ENCODE data around the gene SALL3. TPM values are rescaled to one million over a fixed set of nuclear protein-coding genes. Genes with fewer than 3 reads are reported as not detected.

Gene SALL3
- polyA plus RNA-seq, 1 donor = under 0.01 TPM

DNA sequence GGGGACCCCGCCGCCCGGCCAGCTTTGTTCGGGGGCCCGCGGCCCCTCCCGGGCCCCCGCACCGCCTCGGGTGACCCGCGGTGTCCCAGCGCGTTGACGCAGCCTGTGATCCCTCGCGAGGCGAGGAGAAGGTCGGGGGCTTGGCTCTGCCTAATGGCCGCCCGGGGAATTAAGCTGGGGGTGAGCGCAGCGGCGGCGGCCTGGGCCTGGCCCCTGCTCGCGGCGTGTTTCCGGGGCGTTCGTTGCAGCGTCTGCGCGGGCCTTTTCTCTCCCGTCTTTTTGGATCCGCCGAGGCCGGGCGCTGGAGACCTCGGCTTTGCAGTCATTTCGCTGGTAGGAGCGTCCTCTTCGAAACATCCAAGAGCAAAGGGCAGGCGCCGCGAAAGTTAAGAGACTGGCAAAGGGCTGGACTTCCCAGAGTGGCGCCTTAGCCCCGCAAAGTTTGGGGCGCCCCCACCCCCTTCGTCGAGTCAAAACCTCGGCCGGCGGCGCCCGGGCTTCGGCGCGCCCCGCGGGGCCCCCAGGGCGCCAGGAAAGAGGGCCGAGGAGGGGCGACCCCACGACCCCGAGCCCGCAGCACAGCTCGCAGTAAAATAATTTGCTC is 1.3 kb downstream of the SALL3 start:
- Histone ChIP-seq H3K4me1 (ENCODE audit: control insufficient read depth, insufficient read depth, low read length) (no peaks in the 10 kb centered on the region), H3K27me3 (ENCODE audit: control insufficient read depth, insufficient read depth, low read length) (peaks cover 79% of the 10 kb centered on the region), H3K9me3 (ENCODE audit: control insufficient read depth, low read depth, low read length) (peaks cover 2% of the 10 kb centered on the region), H3K4me3 (ENCODE audit: low read length) (no peak overlapping the region), H3K27ac (ENCODE audit: low read length) (no peak overlapping the region), H3K36me3 (ENCODE audit: control insufficient read depth, insufficient read depth, low read length) (no peaks in the 10 kb centered on the region)
- no peak for DNase-seq
- 0% methylated on average over 2 of the region's 68 CpGs for WGBS (ENCODE audit: insufficient coverage, low lambda C conversion rate)

DNA sequence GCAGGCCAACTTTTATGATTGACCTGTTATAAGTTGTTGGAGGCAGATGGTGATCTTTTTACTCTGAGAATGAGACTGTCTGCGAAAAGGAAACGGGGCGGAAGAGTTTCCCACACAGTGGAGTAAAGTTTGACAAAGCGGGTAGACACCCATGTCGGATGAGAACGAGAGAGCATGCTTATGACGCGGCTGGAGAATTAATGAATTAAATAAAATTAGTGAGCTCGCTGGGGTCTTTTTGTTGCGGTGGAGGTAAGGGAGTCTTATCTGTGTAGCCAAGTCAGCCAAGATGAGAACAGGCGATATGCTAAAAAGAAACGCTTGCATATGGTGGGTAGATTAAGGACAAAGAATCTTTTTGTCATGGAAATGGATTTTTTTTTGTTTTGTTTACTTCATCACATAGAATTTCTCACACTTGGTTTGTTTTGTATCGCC is 1.8 kb downstream of the SALL3 start:
- peaks cover 2% of the 10 kb centered on the region for H3K9me3 ChIP-seq (ENCODE audit: control insufficient read depth, low read depth, low read length)
- no peak overlapping the region for H3K4me3 ChIP-seq (ENCODE audit: low read length)
- peaks cover 79% of the 10 kb centered on the region for H3K27me3 ChIP-seq (ENCODE audit: control insufficient read depth, insufficient read depth, low read length)
- no peaks in the 10 kb centered on the region for H3K36me3 ChIP-seq (ENCODE audit: control insufficient read depth, insufficient read depth, low read length)
- no peak overlapping the region for H3K27ac ChIP-seq (ENCODE audit: low read length)
- 0% methylated on average over 4 of the region's 13 CpGs for WGBS (ENCODE audit: insufficient coverage, low lambda C conversion rate)
- no peak for DNase-seq
- H3K4me1 ChIP-seq (ENCODE audit: control insufficient read depth, insufficient read depth, low read length) = no peaks in the 10 kb centered on the region

DNA sequence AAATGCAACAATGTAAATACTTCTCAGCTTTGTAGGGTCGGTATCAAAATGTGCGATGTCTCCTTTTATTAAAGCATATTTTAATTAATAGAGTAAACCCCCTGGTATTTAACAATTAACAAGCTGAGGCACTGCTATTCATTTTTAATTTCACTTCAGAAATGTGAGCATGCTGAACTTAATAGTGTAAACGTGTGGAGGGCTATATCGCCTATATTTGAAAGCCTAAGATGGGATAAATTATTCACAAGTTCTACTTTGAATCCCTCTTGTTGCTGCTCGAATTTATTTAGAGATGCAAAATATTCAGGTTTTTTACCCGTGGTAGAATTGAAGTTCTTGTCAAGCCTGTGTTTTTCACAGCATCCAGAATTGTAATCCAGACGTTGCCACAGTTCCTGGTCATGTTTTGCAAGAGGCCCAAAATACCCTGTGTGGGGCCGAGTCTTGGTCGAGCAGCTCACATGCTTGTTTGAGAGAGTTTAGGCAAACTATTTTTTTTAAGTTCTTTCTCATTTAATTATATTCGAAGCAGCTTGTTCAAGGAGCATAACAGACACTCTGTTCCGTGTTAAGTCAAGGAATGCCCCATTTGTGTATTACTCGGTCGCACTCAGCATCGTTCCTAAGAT is 2.5 kb downstream of the SALL3 start:
- no peaks in the 10 kb centered on the region for H3K36me3 ChIP-seq (ENCODE audit: control insufficient read depth, insufficient read depth, low read length)
- no peaks in the 10 kb centered on the region for H3K4me1 ChIP-seq (ENCODE audit: control insufficient read depth, insufficient read depth, low read length)
- H3K27ac ChIP-seq (ENCODE audit: low read length) = no peak overlapping the region
- no peak for DNase-seq
- WGBS (ENCODE audit: insufficient coverage, low lambda C conversion rate) = 0% methylated on average over 7 of the region's 14 CpGs
- no peak overlapping the region for H3K4me3 ChIP-seq (ENCODE audit: low read length)
- no peaks in the 10 kb centered on the region for H3K9me3 ChIP-seq (ENCODE audit: control insufficient read depth, low read depth, low read length)
- H3K27me3 ChIP-seq (ENCODE audit: control insufficient read depth, insufficient read depth, low read length) = peaks cover 76% of the 10 kb centered on the region

DNA sequence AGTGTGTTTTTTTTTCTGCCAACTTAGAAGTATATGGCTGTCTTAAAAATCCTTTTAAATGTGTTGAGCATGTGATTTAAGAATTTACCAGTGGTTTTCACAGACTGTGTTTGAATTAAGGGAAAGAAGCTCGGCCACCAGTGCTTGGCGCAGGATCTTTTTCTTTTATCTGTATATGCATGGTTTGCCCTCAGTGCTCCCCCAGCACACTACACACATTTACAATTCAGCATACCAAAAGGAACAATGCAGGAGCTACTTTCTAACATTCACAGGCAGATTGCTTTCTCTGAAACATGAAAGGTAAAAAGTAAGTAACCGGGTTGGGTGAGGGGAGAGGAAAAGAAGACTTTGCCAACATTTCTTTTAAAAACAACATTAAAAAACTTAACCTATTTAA is 3.9 kb downstream of the SALL3 start:
- Histone ChIP-seq H3K4me3 (ENCODE audit: low read length) (no peak overlapping the region), H3K36me3 (ENCODE audit: control insufficient read depth, insufficient read depth, low read length) (no peaks in the 10 kb centered on the region), H3K27me3 (ENCODE audit: control insufficient read depth, insufficient read depth, low read length) (peaks cover 70% of the 10 kb centered on the region), H3K27ac (ENCODE audit: low read length) (no peak overlapping the region), H3K9me3 (ENCODE audit: control insufficient read depth, low read depth, low read length) (no peaks in the 10 kb centered on the region), H3K4me1 (ENCODE audit: control insufficient read depth, insufficient read depth, low read length) (no peaks in the 10 kb centered on the region)
- DNase-seq = no peak
- WGBS (ENCODE audit: insufficient coverage, low lambda C conversion rate) = 30% methylated on average over 2 of the region's 3 CpGs

DNA sequence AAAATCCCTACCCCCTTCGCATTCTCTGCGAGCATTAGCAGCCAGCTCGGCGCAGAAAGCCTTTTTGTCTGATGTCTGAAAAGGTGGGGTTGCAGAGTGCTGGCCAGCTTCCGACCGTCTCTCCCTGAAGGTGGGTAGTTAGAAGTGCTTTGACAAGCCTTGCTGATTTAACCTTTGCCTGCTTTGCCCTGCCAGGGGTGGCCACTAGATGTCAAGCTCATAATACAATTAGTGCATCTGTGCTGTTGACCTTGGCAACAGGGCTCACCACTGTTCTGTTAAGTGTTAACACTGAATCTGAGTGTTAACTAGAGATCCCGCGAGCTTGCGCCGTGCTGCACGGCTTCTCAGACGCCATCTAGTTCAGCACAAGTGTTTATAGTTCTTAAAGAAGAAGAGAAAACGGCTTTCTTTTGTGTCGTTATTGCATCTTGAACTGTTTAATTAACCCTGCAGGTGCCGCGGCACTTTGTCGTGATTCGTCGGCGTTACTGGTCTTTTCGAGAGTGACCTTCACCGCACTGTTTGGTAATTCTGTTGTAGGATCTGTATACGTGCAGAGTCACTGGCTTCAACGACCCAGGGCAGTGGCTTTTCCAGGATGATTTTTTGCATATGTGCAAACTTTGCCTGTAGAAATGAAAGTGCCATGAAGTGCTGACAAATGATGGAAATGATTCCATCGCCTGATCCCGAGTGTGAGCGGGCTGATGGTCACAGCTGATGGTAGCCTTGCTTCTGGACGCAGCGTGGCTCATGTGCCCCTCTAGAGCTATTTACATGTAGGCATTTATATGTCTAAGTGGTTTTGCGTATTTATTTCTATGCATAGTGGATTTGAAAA is 5.5 kb downstream of the SALL3 start:
- WGBS (ENCODE audit: insufficient coverage, low lambda C conversion rate) = 0% methylated on average over 4 of the region's 30 CpGs
- H3K9me3 ChIP-seq (ENCODE audit: control insufficient read depth, low read depth, low read length) = no peaks in the 10 kb centered on the region
- no peak for DNase-seq
- no peaks in the 10 kb centered on the region for H3K36me3 ChIP-seq (ENCODE audit: control insufficient read depth, insufficient read depth, low read length)
- no peak overlapping the region for H3K4me3 ChIP-seq (ENCODE audit: low read length)
- H3K27ac ChIP-seq (ENCODE audit: low read length) = no peak overlapping the region
- peaks cover 72% of the 10 kb centered on the region for H3K27me3 ChIP-seq (ENCODE audit: control insufficient read depth, insufficient read depth, low read length)
- no peaks in the 10 kb centered on the region for H3K4me1 ChIP-seq (ENCODE audit: control insufficient read depth, insufficient read depth, low read length)

DNA sequence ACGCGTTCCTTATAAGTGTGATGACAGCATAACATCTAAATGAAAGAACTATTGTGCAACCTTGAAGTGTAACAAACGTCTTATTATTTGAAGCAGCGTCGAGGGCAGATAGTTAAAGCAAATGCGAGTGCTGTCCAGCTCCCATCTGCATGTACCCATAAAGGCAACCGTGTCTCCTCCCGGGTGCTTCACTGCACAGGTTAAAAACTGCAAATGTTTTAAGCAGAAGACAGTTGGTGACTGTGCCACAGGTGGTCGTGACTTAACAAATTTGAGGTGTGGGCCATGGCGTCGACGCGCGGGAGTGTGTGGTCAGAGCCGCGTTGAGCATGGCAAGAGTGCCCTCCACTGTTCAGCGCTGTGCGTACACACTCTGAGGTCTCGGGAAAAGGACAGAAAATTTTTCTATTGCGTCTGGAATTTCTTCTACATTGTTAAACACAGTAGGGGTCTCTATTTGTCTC is 6.4 kb downstream of the SALL3 start:
- Histone ChIP-seq H3K27ac (ENCODE audit: low read length) (no peak overlapping the region), H3K36me3 (ENCODE audit: control insufficient read depth, insufficient read depth, low read length) (no peaks in the 10 kb centered on the region), H3K4me1 (ENCODE audit: control insufficient read depth, insufficient read depth, low read length) (no peaks in the 10 kb centered on the region), H3K27me3 (ENCODE audit: control insufficient read depth, insufficient read depth, low read length) (peaks cover 73% of the 10 kb centered on the region), H3K9me3 (ENCODE audit: control insufficient read depth, low read depth, low read length) (no peaks in the 10 kb centered on the region), H3K4me3 (ENCODE audit: low read length) (no peak overlapping the region)
- no CpG with 5 or more reads among the region's 20 CpGs for WGBS (ENCODE audit: insufficient coverage, low lambda C conversion rate)
- DNase-seq = peak in 1 of 2 donors; percentile 12

DNA sequence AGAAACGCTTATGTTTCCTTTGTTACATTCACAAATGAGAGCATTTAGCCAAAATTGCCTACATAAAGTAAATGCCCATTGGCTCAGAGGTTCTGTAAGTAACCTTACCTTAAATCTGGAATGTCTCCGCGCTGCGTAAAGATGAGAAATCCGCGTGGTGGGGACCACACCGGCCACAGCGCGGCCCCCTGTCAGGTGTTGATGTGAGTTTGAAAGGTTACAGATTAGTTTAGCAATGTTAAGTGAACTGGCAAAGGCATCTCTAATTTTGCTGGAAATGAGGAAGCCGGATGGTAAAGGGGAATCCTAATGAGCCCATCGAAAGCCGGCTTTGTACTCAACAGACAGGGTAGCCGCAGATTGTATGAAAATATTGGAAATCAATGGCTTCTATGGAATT is 11.8 kb downstream of the SALL3 start:
- Histone ChIP-seq H3K36me3 (ENCODE audit: control insufficient read depth, insufficient read depth, low read length) (no peaks in the 10 kb centered on the region), H3K4me3 (ENCODE audit: low read length) (no peak overlapping the region), H3K27me3 (ENCODE audit: control insufficient read depth, insufficient read depth, low read length) (peaks cover 28% of the 10 kb centered on the region), H3K9me3 (ENCODE audit: control insufficient read depth, low read depth, low read length) (peaks cover 30% of the 10 kb centered on the region), H3K27ac (ENCODE audit: low read length) (no peak overlapping the region), H3K4me1 (ENCODE audit: control insufficient read depth, insufficient read depth, low read length) (no peaks in the 10 kb centered on the region)
- no peak for DNase-seq
- WGBS (ENCODE audit: insufficient coverage, low lambda C conversion rate) = 70% methylated on average over 2 of the region's 13 CpGs

DNA sequence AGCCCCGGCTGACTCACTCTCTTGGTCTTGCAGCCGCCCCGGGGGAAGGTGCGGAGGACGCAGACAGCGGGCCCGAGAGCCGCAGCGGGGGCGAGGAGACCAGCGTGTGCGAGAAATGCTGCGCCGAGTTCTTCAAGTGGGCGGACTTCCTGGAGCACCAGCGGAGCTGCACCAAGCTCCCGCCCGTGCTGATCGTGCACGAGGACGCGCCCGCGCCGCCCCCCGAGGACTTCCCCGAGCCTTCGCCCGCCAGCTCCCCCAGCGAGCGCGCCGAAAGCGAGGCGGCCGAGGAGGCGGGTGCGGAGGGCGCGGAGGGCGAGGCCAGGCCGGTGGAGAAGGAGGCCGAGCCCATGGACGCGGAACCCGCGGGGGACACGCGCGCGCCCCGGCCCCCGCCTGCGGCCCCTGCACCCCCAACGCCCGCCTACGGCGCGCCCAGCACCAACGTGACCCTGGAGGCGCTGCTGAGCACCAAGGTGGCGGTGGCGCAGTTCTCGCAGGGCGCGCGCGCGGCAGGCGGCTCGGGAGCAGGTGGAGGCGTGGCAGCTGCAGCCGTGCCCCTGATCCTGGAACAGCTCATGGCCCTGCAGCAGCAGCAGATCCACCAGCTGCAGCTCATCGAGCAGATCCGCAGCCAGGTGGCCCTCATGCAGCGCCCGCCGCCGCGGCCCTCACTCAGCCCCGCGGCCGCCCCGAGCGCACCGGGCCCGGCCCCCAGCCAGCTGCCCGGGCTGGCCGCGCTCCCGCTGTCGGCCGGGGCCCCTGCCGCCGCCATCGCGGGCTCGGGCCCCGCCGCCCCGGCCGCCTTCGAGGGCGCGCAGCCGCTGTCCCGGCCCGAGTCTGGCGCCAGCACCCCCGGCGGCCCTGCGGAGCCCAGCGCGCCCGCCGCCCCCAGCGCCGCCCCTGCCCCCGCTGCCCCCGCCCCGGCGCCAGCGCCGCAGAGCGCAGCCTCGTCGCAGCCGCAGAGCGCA is 12.7 kb downstream of the SALL3 start:
- no peak for DNase-seq
- no CpG with 5 or more reads among the region's 129 CpGs for whole genome bisulfite sequencing (ENCODE audit: insufficient coverage, low lambda C conversion rate)
- Histone ChIP-seq H3K27ac (ENCODE audit: low read length) (no peak overlapping the region), H3K4me1 (ENCODE audit: control insufficient read depth, insufficient read depth, low read length) (no peaks in the 10 kb centered on the region), H3K9me3 (ENCODE audit: control insufficient read depth, low read depth, low read length) (peaks cover 30% of the 10 kb centered on the region), H3K27me3 (ENCODE audit: control insufficient read depth, insufficient read depth, low read length) (peaks cover 22% of the 10 kb centered on the region), H3K4me3 (ENCODE audit: low read length) (no peak overlapping the region), H3K36me3 (ENCODE audit: control insufficient read depth, insufficient read depth, low read length) (no peaks in the 10 kb centered on the region)

DNA sequence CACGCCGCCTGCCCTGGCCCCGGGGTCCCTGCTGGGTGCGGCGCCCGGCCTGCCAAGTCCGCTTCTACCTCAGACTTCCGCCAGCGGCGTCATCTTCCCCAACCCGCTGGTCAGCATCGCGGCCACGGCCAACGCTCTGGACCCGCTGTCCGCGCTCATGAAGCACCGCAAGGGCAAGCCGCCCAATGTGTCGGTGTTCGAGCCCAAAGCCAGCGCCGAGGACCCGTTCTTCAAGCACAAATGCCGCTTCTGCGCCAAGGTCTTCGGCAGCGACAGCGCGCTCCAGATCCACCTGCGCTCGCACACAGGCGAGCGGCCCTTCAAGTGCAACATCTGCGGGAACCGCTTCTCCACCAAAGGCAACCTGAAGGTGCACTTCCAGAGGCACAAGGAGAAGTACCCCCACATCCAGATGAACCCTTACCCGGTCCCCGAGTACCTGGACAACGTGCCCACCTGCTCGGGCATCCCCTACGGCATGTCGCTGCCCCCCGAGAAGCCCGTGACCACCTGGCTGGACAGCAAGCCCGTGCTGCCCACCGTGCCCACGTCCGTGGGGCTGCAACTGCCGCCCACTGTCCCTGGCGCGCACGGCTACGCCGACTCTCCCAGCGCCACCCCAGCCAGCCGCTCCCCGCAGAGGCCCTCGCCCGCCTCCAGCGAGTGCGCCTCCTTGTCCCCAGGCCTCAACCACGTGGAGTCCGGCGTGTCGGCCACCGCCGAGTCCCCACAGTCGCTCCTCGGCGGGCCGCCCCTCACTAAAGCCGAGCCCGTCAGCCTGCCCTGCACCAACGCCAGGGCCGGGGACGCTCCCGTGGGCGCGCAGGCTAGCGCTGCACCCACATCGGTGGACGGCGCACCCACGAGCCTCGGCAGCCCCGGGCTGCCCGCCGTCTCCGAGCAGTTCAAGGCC is 13.7 kb downstream of the SALL3 start:
- Histone ChIP-seq H3K36me3 (ENCODE audit: control insufficient read depth, insufficient read depth, low read length) (no peaks in the 10 kb centered on the region), H3K27ac (ENCODE audit: low read length) (no peak overlapping the region), H3K4me1 (ENCODE audit: control insufficient read depth, insufficient read depth, low read length) (no peaks in the 10 kb centered on the region), H3K9me3 (ENCODE audit: control insufficient read depth, low read depth, low read length) (peaks cover 30% of the 10 kb centered on the region), H3K27me3 (ENCODE audit: control insufficient read depth, insufficient read depth, low read length) (peaks cover 16% of the 10 kb centered on the region), H3K4me3 (ENCODE audit: low read length) (no peak overlapping the region)
- no CpG with 5 or more reads among the region's 90 CpGs for WGBS (ENCODE audit: insufficient coverage, low lambda C conversion rate)
- DNase-seq = no peak
